H1 (cell line): Measurements from ENCODE around the gene ELAVL1. TPM values are rescaled to one million over a fixed set of nuclear protein-coding genes. Genes with fewer than 3 reads are reported as not detected.

Source experiments
- CBX5 ChIP-seq: fragments of 300-800, 300-1000 bp; sonication (generic); IDR thresholded peaks from 2 replicates; pipeline ENCODE4 v1.7.1; 2016; ENCODE audit warnings: antibody characterized with exemption, low read length, low read depth
- CEBPB ChIP-seq: IDR thresholded peaks from 2 replicates; pipeline ENCODE4 v1.6.1; 2012; ENCODE audit warnings: low read depth, low read length
- CREB1 ChIP-seq: IDR thresholded peaks from 2 replicates; pipeline ENCODE4 v1.6.1; 2012; ENCODE audit warnings: inconsistent platforms
- KDM5A ChIP-seq: fragments of 200-600 bp; IDR thresholded peaks from 2 replicates; pipeline ENCODE4 v1.7.1; 2012; ENCODE audit warnings: mild to moderate bottlenecking, low read length, inconsistent platforms, mixed read lengths
- TAF1 ChIP-seq: IDR thresholded peaks from 2 replicates; pipeline ENCODE4 v1.6.1; 2011; ENCODE audit warnings: mild to moderate bottlenecking, low read depth, low read length
- TAF7 ChIP-seq: optimal IDR thresholded peaks from 2 replicates; pipeline ENCODE3; 2011; ENCODE audit warnings: low read depth, mild to moderate bottlenecking, inconsistent platforms, low read length, moderate library complexity, borderline replicate concordance
- TBP ChIP-seq: IDR thresholded peaks from 2 replicates; pipeline ENCODE4 v1.6.1; 2011; ENCODE audit warnings: low read depth, low read length, improper control_type of control experiment
- TCF12 ChIP-seq: IDR thresholded peaks from 2 replicates; pipeline ENCODE4 v1.6.1; 2011; ENCODE audit warnings: low read depth, mild to moderate bottlenecking, low read length
- YY1 ChIP-seq: IDR thresholded peaks from 2 replicates; pipeline ENCODE4 v1.6.1; 2011; ENCODE audit warnings: low read depth, mild to moderate bottlenecking, low read length
- polyA plus RNA-seq, 7 experiments: library from polyadenylated mRNA; depleted of rRNA in 3 of 7; stranded (reverse) in 5 of 7; unstranded in 2 of 7; fragments of >200 nt in 5 of 7; fragments of 200-250 nt in 2 of 7; gene quantifications; 1 replicate in 5 of 7; 2 replicates in 1 of 7; 4 replicates in 1 of 7; pipeline versions ENCODE4 v1.2.1 to v1.2.3, GENCODE V29; 2011 to 2013; ENCODE audit warnings: missing spikeins in 2 of 7, mixed read lengths in 2 of 7
- total RNA-seq: library from RNA; stranded (reverse); fragmentation: NEBNext Ultra II Directional; extraction: Animal tissue kit (Norgen Biotek cat#: 25700); gene quantifications from 2 replicates; pipeline ENCODE4 v1.2.1, GENCODE V29; 2021
- TF ChIP-seq, protein P1 (sequence below): fragments of 300-600 bp; sonication (generic); IDR thresholded peaks from 2 replicates; pipeline ENCODE4 v1.7.1; 2012; ENCODE audit warnings: low read length, moderate library complexity, mild to moderate bottlenecking, inconsistent platforms; ENCODE audit not compliant: insufficient replicate concordance
- TF ChIP-seq, protein P2 (sequence below): IDR thresholded peaks from 2 replicates; pipeline ENCODE4 v1.6.1; 2012; ENCODE audit warnings: inconsistent platforms

Gene ELAVL1
- total and polyA plus RNA-seq, 2 of the 8 experiments (the other 6 are each of a cell fraction or from before 2014, with no cell fraction given), result 56.7 to 163 TPM

DNA sequence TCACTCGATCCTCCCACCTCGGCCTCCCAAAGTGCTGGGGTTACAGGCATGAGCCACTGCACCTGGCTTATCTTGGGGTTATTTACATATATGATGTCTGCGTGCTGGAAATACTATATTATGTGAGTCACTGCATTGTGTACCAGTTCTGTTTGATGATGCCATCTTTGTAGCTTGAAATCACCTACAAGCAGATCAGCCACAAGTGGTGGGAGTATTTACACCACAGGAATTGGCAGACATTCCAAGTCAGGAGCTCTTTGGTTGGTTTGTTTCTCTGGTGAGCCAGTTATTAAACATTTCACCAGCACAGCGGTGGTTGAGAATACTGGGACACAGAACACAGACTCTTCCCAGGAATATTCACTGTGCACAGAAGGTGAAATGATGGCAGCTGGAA, 57.5 kb downstream of the ELAVL1 start (continued):
- TF ChIP-seq, protein P1, sequence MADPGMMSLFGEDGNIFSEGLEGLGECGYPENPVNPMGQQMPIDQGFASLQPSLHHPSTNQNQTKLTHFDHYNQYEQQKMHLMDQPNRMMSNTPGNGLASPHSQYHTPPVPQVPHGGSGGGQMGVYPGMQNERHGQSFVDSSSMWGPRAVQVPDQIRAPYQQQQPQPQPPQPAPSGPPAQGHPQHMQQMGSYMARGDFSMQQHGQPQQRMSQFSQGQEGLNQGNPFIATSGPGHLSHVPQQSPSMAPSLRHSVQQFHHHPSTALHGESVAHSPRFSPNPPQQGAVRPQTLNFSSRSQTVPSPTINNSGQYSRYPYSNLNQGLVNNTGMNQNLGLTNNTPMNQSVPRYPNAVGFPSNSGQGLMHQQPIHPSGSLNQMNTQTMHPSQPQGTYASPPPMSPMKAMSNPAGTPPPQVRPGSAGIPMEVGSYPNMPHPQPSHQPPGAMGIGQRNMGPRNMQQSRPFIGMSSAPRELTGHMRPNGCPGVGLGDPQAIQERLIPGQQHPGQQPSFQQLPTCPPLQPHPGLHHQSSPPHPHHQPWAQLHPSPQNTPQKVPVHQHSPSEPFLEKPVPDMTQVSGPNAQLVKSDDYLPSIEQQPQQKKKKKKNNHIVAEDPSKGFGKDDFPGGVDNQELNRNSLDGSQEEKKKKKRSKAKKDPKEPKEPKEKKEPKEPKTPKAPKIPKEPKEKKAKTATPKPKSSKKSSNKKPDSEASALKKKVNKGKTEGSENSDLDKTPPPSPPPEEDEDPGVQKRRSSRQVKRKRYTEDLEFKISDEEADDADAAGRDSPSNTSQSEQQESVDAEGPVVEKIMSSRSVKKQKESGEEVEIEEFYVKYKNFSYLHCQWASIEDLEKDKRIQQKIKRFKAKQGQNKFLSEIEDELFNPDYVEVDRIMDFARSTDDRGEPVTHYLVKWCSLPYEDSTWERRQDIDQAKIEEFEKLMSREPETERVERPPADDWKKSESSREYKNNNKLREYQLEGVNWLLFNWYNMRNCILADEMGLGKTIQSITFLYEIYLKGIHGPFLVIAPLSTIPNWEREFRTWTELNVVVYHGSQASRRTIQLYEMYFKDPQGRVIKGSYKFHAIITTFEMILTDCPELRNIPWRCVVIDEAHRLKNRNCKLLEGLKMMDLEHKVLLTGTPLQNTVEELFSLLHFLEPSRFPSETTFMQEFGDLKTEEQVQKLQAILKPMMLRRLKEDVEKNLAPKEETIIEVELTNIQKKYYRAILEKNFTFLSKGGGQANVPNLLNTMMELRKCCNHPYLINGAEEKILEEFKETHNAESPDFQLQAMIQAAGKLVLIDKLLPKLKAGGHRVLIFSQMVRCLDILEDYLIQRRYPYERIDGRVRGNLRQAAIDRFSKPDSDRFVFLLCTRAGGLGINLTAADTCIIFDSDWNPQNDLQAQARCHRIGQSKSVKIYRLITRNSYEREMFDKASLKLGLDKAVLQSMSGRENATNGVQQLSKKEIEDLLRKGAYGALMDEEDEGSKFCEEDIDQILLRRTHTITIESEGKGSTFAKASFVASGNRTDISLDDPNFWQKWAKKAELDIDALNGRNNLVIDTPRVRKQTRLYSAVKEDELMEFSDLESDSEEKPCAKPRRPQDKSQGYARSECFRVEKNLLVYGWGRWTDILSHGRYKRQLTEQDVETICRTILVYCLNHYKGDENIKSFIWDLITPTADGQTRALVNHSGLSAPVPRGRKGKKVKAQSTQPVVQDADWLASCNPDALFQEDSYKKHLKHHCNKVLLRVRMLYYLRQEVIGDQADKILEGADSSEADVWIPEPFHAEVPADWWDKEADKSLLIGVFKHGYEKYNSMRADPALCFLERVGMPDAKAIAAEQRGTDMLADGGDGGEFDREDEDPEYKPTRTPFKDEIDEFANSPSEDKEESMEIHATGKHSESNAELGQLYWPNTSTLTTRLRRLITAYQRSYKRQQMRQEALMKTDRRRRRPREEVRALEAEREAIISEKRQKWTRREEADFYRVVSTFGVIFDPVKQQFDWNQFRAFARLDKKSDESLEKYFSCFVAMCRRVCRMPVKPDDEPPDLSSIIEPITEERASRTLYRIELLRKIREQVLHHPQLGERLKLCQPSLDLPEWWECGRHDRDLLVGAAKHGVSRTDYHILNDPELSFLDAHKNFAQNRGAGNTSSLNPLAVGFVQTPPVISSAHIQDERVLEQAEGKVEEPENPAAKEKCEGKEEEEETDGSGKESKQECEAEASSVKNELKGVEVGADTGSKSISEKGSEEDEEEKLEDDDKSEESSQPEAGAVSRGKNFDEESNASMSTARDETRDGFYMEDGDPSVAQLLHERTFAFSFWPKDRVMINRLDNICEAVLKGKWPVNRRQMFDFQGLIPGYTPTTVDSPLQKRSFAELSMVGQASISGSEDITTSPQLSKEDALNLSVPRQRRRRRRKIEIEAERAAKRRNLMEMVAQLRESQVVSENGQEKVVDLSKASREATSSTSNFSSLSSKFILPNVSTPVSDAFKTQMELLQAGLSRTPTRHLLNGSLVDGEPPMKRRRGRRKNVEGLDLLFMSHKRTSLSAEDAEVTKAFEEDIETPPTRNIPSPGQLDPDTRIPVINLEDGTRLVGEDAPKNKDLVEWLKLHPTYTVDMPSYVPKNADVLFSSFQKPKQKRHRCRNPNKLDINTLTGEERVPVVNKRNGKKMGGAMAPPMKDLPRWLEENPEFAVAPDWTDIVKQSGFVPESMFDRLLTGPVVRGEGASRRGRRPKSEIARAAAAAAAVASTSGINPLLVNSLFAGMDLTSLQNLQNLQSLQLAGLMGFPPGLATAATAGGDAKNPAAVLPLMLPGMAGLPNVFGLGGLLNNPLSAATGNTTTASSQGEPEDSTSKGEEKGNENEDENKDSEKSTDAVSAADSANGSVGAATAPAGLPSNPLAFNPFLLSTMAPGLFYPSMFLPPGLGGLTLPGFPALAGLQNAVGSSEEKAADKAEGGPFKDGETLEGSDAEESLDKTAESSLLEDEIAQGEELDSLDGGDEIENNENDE, result no peak
- TF ChIP-seq CBX5 (no peak), TBP (no peak), KDM5A (no peak), TCF12 (no peak), TAF1 (no peak), TAF7 (no peak), CEBPB (no peak), YY1 (no peak), CREB1 (no peak)
- TF ChIP-seq, protein P2, sequence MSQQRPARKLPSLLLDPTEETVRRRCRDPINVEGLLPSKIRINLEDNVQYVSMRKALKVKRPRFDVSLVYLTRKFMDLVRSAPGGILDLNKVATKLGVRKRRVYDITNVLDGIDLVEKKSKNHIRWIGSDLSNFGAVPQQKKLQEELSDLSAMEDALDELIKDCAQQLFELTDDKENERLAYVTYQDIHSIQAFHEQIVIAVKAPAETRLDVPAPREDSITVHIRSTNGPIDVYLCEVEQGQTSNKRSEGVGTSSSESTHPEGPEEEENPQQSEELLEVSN, result no peak
